Stomach (tissue), 4 donors: Measurements from ENCODE around the gene METRNL.

Source experiments
- POLR2A ChIP-seq, 4 donors: fragments of 450-650 bp; IDR thresholded peaks; one replicate each; pipeline ENCODE4 v1.6.1; 2016; ENCODE audit warnings: antibody characterized with exemption in 4 of 4, control low read depth in 2 of 4, mild to moderate bottlenecking in 1 of 4, moderate library complexity in 1 of 4
- TF ChIP-seq, protein P1 (sequence below), 7 experiments: fragments of 450-650 bp in 4 of 7; fragments of 200-600 bp in 3 of 7; sonication (generic) in 3 of 7; IDR thresholded peaks; one replicate each; pipeline ENCODE4 v1.5.1; 2016 to 2019; ENCODE audit warnings: antibody characterized with exemption in 7 of 7, control low read depth in 2 of 7, mild to moderate bottlenecking in 1 of 7

DNA sequence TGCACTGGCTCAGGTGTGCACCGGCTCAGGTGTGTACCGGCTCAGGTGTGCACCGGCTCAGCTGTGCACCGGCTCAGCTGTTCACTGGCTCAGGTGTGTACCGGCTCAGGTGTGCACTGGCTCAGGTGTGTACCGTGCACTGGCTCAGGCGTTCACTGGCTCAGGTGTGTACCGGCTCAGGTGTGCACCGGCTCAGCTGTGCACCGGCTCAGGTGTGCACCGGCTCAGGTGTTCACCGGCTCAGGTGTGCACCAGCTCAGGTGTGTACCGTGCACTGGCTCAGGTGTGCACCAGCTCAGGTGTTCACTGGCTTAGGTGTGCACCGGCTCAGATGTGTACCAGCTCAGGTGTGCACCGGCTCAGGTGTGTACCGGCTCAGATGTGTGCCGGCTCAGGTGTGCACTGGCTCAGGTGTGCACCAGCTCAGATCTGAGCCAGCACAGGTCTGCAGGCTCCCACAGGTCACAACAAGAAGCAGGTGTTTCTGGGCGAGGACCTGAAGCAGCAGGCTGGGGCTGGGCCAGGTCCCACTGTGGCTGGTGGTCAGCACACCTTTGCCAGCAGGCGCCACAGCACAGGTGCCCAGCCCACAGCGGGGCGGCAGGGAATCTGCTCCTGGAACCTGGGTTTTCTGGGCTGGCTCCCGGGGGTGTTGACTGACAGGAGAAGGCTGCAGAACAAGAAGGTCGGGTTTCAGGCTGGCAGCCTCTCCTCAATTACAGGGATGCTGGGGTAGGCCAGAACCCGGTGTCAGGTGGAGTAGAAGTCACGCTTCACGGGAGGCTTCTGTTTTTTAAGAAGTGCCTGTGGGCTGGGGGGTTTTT lies 17.2 kb downstream of the METRNL start:
- TF ChIP-seq, protein P1, sequence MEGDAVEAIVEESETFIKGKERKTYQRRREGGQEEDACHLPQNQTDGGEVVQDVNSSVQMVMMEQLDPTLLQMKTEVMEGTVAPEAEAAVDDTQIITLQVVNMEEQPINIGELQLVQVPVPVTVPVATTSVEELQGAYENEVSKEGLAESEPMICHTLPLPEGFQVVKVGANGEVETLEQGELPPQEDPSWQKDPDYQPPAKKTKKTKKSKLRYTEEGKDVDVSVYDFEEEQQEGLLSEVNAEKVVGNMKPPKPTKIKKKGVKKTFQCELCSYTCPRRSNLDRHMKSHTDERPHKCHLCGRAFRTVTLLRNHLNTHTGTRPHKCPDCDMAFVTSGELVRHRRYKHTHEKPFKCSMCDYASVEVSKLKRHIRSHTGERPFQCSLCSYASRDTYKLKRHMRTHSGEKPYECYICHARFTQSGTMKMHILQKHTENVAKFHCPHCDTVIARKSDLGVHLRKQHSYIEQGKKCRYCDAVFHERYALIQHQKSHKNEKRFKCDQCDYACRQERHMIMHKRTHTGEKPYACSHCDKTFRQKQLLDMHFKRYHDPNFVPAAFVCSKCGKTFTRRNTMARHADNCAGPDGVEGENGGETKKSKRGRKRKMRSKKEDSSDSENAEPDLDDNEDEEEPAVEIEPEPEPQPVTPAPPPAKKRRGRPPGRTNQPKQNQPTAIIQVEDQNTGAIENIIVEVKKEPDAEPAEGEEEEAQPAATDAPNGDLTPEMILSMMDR (IDR thresholded peaks at IDR 0.05), result no peak
- TF ChIP-seq POLR2A (IDR thresholded peaks at IDR 0.05), result no peak
